BJ (cell line): ENCODE data around the gene ATRNL1. TPM values are rescaled to one million over a fixed set of nuclear protein-coding genes. Genes with fewer than 3 reads are reported as not detected.
A peak's percentile ranks its signal among the peaks of the same experiment; 100 is the strongest.

Source experiments
- CTCF ChIA-PET: fragments of 350-600 bp; formaldehyde crosslinking; extraction: SDS; loops from one replicate; lab custom pipeline; 2021; ENCODE audit warnings: antibody characterized with exemption, inconsistent platforms; lab: Yijun Ruan, JAX
- POLR2A ChIA-PET: fragments of 300-600 bp; sonication (Branson Sonifier 250); formaldehyde crosslinking; extraction: SDS; loops from one replicate; lab custom pipeline; 2021; ENCODE audit warnings: antibody characterized with exemption; lab: Charles Lee
- DNase-seq: peaks from one replicate; pipeline ENCODE4 v3.0.0-alpha.2; 2011; ENCODE audit warnings: low read depth
- H3K27me3 ChIP-seq: 2 replicates; pipeline ENCODE4 v1.6.0; 2011; ENCODE audit warnings: low read length; ENCODE audit not compliant: control insufficient read depth, insufficient read depth
- H3K36me3 ChIP-seq: 2 replicates; pipeline ENCODE4 v1.5.1; 2011; ENCODE audit warnings: low read length; ENCODE audit not compliant: control insufficient read depth, insufficient read depth
- H3K4me3 ChIP-seq: 2 replicates; pipeline ENCODE4 v1.5.1; 2011; ENCODE audit warnings: low read depth, mild to moderate bottlenecking, control low read depth, low read length
- CTCF ChIP-seq: IDR thresholded peaks from 2 replicates; pipeline ENCODE4 v1.5.1; 2011; ENCODE audit warnings: low read depth, mild to moderate bottlenecking, control low read depth, inconsistent platforms, low read length, moderate library complexity; ENCODE audit not compliant: insufficient read depth
- polyA plus RNA-seq: library from polyadenylated mRNA; depleted of rRNA; stranded (reverse); fragments of >200 nt; gene quantifications from 2 replicates; pipeline ENCODE4 v1.2.3, GENCODE V29; 2011

ATRNL1 gene
- polyA plus RNA-seq, 1 experiment: not detected

GRCh38 chr10:115854740-115855435, 761.7 kb downstream of the ATRNL1 start:
- H3K4me3 ChIP-seq: no peak overlapping the region
- TF ChIP-seq CTCF: no peak
- ChIA-PET POLR2A (no interaction called here), CTCF (no interaction called here)
- no peaks in the 10 kb centered on the region for H3K36me3 ChIP-seq
- DNase-seq: no peak
- no peaks in the 10 kb centered on the region for H3K27me3 ChIP-seq

GRCh38 chr10:115856580-115856979, 763.4 kb downstream of the ATRNL1 start:
- Histone ChIP-seq H3K4me3 (no peak overlapping the region), H3K27me3 (no peaks in the 10 kb centered on the region), H3K36me3 (no peaks in the 10 kb centered on the region)
- ChIA-PET POLR2A (no interaction called here), CTCF (interaction anchor here (1.0 kb wide), 1 partner anchor 12 kb away, joined by 3 read pairs; no protein-coding TSS in a partner anchor)
- TF ChIP-seq CTCF: no peak
- no peak for DNase-seq

GRCh38 chr10:115857856-115858255, 764.7 kb downstream of the ATRNL1 start:
- DNase-seq: peak; percentile 15
- Histone ChIP-seq H3K36me3 (no peaks in the 10 kb centered on the region), H3K4me3 (no peak overlapping the region), H3K27me3 (no peaks in the 10 kb centered on the region)
- ChIA-PET POLR2A (no interaction called here), CTCF (interaction anchor here (0.6 kb wide), 1 partner anchor 200 kb away, joined by 3 read pairs; no protein-coding TSS in a partner anchor)
- TF ChIP-seq CTCF: no peak

- CTCF ChIA-PET: interaction anchor here (0.7 to 1.1 kb wide), 3 partner anchors 9 to 31 kb away, joined by 3 to 4 read pairs (median 3); no protein-coding TSS in a partner anchor
- POLR2A ChIA-PET: no interaction called here
- Histone ChIP-seq H3K4me3 (no peak overlapping the region), H3K36me3 (no peaks in the 10 kb centered on the region), H3K27me3 (no peaks in the 10 kb centered on the region)
- no peak for DNase-seq
- TF ChIP-seq CTCF: no peak
Measured at GRCh38 chr10:115860182-115861107, 767.3 kb downstream of the ATRNL1 start.

GRCh38 chr10:115861455-115861854, 768.3 kb downstream of the ATRNL1 start:
- no peaks in the 10 kb centered on the region for H3K36me3 ChIP-seq
- H3K4me3 ChIP-seq: no peak overlapping the region
- H3K27me3 ChIP-seq: no peaks in the 10 kb centered on the region
- ChIA-PET POLR2A (no interaction called here), CTCF (no interaction called here)
- no peak for TF ChIP-seq CTCF
- no peak for DNase-seq
